Transverse colon (tissue), 4 donors: ENCODE results near the gene ACTA2. TPM values are rescaled to one million over a fixed set of nuclear protein-coding genes. Genes with fewer than 3 reads are reported as not detected.

Experiments
- DNase-seq: peaks from one replicate; pipeline ENCODE4 v3.0.0-alpha.2; 2019
- H3K27ac ChIP-seq, 4 donors: fragments of 200-600 bp; sonication (generic); 2 replicates each; pipeline ENCODE4 v1.5.1; 2016 to 2018; ENCODE audit warnings: inconsistent platforms in 4 of 4
- H3K27me3 ChIP-seq: fragments of 200-600 bp; sonication (generic); 2 replicates; pipeline ENCODE4 v1.5.1; 2017; ENCODE audit warnings: inconsistent platforms
- H3K36me3 ChIP-seq, 4 donors: fragments of 200-600 bp; sonication (generic); 2 replicates each; pipeline ENCODE4 v1.5.1; 2017 to 2019; ENCODE audit warnings: inconsistent platforms in 4 of 4
- H3K4me1 ChIP-seq, 4 donors: fragments of 200-600 bp; sonication (generic); 2 replicates each; pipeline ENCODE4 v1.5.1; 2017 to 2020; ENCODE audit warnings: inconsistent platforms in 4 of 4
- H3K4me3 ChIP-seq, 4 donors: fragments of 200-600 bp; sonication (generic); 1 replicate in 1 of 4; 2 replicates in 3 of 4; pipeline versions ENCODE4 v1.5.1 to v1.6.1; 2017 to 2019; ENCODE audit warnings: inconsistent platforms in 4 of 4
- H3K9me3 ChIP-seq, 2 donors: fragments of 200-600 bp; sonication (generic); 2 replicates each; pipeline ENCODE4 v1.5.1; 2017 to 2019; ENCODE audit warnings: inconsistent platforms in 2 of 2
- EP300 ChIP-seq: sonication (generic); formaldehyde crosslinking; IDR thresholded peaks from one replicate; pipeline ENCODE4 v1.6.1; 2017; ENCODE audit warnings: antibody characterized with exemption, low read depth
- POLR2A ChIP-seq: fragments of 450-650 bp; IDR thresholded peaks from one replicate; pipeline ENCODE4 v1.6.1; 2016; ENCODE audit warnings: antibody characterized with exemption, mild to moderate bottlenecking, moderate library complexity
- POLR2AphosphoS5 ChIP-seq, 3 donors: sonication (generic); formaldehyde crosslinking; IDR thresholded peaks; one replicate each; pipeline ENCODE4 v1.6.1; 2016; ENCODE audit warnings: antibody characterized with exemption in 3 of 3
- WGBS, 2 donors: methylation state at CpG; one replicate each; pipeline ENCODE4 v1.1.5; 2018; ENCODE audit warnings: low coverage in 1 of 2; 5-methylcytosine and 5-hydroxymethylcytosine counted together
- in situ Hi-C, 4 donors: fragments of 200-750 bp; cut with MboI; loops; one replicate each; pipeline versions ENCODE4 v1.15.0 to v1.15.1; 2017; ENCODE audit warnings: low sequenced_read_pairs in 3 of 4, low pct_ligation_motif_present in 1 of 4, low pct_unique_long_range_greater_than_20kb in 1 of 4
- intact Hi-C: fragments of 100-400 bp; cut with DNase I; formaldehyde crosslinking; loops from one replicate; pipeline ENCODE4 v1.15.1; 2023; ENCODE audit warnings: low total_unique reads
- total RNA-seq, 4 donors: library from RNA; depleted of rRNA; stranded (reverse); fragments of >200 nt; gene quantifications; one replicate each; pipeline ENCODE4 v1.1.0, GENCODE V29; 2016
- TF ChIP-seq, protein P1 (sequence below), 5 experiments: fragments of 200-600 bp in 3 of 5; fragments of 450-650 bp in 2 of 5; sonication (generic) in 3 of 5; IDR thresholded peaks; 1 replicate in 2 of 5; 2 replicates in 3 of 5; pipeline ENCODE4 v1.5.1; 2016 to 2017; ENCODE audit warnings: antibody characterized with exemption in 5 of 5, inconsistent platforms in 3 of 5, mild to moderate bottlenecking in 2 of 5, moderate library complexity in 1 of 5

The ACTA2 gene
- total RNA-seq, 4 donors from 2014 or later: 403 to 1,827 (median 457) TPM

DNA sequence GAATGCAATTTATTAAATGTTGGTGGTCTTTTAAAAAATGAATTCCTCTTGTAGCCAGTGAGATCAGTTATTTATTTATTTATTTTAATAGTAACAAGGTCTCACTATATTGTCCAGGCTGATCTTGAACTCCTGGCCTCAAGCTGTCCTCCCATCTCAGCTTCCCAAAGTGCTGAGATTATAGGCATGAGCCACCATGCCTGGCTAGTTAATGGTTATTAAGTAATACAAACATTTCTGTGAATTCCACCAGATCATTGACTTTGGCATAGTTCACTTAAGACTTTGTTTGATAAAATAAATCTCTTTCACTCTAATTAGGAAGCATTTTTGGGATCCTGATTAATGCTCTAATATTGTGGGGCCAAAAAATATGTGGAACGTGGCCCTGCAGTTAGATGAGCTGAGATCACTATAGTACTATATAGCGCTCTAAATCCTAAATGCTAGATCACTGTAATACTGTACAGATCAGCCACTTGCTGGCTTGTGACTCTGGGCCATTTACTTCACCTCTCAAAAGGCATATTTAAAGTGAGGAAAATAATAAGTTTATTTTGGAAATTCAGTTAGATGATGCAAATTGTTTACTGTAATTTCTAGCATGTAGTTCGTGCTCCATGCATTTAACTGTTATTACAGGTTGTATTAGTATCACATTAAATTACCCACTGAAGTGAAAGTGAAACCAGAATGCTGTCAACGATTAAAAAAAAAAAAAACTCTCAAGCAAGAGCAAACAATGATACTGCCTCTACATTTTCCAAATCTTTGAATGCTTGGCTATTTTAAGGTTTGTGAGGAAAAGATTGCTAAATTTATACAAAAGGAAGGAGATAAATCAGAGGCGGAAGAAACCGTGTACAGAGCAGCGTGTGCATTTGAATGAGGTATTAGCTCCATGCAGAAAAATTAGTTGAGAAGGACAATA, 22.1 kb upstream of the ACTA2 start:
- intact Hi-C loops: no loop called here
- 13 to 18% methylated on average over 7 of the region's 7 CpGs for WGBS, 2 donors
- Histone ChIP-seq H3K36me3 (no peaks in the 10 kb centered on the region), H3K27ac (peak overlapping the region; percentile 77 to 84 (median 82)), H3K27me3 (no peaks in the 10 kb centered on the region), H3K9me3 (no peaks in the 10 kb centered on the region), H3K4me1 (peaks cover 9 to 36% (median 13%) of the 10 kb centered on the region in 4 donors), H3K4me3 (peak overlapping the region; percentile 12 to 59 (median 34))
- in situ Hi-C loops: no loop called here
- DNase-seq: no peak
- TF ChIP-seq, protein P1, sequence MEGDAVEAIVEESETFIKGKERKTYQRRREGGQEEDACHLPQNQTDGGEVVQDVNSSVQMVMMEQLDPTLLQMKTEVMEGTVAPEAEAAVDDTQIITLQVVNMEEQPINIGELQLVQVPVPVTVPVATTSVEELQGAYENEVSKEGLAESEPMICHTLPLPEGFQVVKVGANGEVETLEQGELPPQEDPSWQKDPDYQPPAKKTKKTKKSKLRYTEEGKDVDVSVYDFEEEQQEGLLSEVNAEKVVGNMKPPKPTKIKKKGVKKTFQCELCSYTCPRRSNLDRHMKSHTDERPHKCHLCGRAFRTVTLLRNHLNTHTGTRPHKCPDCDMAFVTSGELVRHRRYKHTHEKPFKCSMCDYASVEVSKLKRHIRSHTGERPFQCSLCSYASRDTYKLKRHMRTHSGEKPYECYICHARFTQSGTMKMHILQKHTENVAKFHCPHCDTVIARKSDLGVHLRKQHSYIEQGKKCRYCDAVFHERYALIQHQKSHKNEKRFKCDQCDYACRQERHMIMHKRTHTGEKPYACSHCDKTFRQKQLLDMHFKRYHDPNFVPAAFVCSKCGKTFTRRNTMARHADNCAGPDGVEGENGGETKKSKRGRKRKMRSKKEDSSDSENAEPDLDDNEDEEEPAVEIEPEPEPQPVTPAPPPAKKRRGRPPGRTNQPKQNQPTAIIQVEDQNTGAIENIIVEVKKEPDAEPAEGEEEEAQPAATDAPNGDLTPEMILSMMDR (IDR thresholded peaks at IDR 0.05): no peak
- TF ChIP-seq POLR2AphosphoS5 (IDR thresholded peaks at IDR 0.05): no peak
- TF ChIP-seq EP300: no peak

DNA sequence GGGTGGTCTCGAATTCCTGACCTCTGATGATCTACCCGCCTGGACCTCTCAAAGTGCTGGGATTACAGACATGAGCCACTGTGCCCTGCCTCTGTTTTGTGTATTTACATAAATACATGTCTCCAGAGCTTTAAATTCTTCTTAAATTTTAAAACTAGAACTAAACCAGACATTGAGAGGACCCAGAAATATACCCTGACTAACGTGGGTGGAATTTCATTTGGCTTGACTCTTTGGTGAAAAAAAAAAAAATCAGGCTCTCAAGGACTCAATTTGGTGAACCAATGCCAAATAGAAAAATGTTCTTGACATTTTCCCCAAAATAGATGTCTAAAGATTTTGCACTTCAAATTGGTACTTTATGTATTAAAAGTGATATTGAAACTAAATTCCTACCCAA, 21.4 kb upstream of the ACTA2 start:
- Histone ChIP-seq H3K4me3 (no peak overlapping the region), H3K4me1 (peaks cover 6 to 29% (median 12%) of the 10 kb centered on the region in 4 donors), H3K36me3 (no peaks in the 10 kb centered on the region), H3K27me3 (no peaks in the 10 kb centered on the region), H3K9me3 (no peaks in the 10 kb centered on the region), H3K27ac (peak overlapping the region; percentile 77 to 84 (median 82))
- intact Hi-C loops (no loop called here), in situ Hi-C loops (no loop called here)
- DNase-seq: no peak
- WGBS, 2 donors: 74 to 88% methylated on average over 2 to 3 of the region's 3 CpGs
- no peak for TF ChIP-seq POLR2AphosphoS5 (IDR thresholded peaks at IDR 0.05)
- no peak for TF ChIP-seq POLR2A
- TF ChIP-seq, protein P1 (IDR thresholded peaks at IDR 0.05): no peak
- no peak for TF ChIP-seq EP300

DNA sequence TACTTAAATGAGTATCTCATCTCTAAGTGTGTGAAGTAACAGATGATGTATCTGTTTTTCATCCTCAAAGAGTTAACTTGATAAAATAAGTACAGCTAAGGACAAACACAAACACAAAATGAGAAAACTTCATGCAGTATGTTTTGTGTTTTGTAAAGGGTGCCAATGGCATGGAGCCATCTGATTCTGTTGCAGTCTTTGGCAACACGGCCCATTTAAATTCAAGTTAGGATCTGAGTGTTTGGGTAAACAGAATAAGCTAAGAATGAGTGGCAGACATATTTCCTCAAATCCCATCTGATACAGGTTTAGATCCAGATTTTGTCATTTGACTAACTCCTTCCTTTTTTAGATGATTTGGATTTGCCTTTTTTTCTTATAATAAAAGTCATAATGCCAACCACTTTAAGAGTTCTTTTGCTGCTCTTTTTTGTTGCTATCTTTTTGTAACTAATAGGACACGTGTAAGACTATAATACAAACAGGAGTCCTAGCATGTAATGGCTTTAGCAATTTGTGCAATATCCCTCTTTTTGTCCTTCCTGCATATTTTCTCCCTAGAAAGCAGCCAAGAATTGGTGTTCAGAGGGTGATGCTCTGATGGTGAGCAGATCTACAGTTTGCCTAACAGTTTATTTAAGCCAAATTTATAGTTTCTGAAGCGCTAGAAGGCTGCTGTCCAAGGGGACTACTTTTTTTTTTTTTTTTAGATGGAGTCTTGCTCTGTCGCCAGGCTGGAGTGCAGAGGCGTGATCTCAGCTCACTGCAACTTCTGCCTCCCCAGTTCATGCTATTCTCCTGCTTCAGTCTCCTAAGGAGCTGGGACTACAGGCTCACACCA, 18.9 kb upstream of the ACTA2 start:
- intact Hi-C loops (no loop called here), in situ Hi-C loops (no loop called here)
- 64 to 70% methylated on average over 2 to 5 of the region's 5 CpGs for WGBS, 2 donors
- Histone ChIP-seq H3K27ac (peak overlapping the region; percentile 51 to 84 (median 77)), H3K4me1 (peaks cover 7 to 32% (median 10%) of the 10 kb centered on the region in 4 donors), H3K9me3 (no peaks in the 10 kb centered on the region), H3K36me3 (no peaks in the 10 kb centered on the region), H3K4me3 (no peak overlapping the region), H3K27me3 (no peaks in the 10 kb centered on the region)
- peak in 2 of 3 donors; percentile 54 to 63 for TF ChIP-seq POLR2AphosphoS5 (IDR thresholded peaks at IDR 0.05)
- TF ChIP-seq, protein P1 (IDR thresholded peaks at IDR 0.05): no peak
- DNase-seq: no peak

DNA sequence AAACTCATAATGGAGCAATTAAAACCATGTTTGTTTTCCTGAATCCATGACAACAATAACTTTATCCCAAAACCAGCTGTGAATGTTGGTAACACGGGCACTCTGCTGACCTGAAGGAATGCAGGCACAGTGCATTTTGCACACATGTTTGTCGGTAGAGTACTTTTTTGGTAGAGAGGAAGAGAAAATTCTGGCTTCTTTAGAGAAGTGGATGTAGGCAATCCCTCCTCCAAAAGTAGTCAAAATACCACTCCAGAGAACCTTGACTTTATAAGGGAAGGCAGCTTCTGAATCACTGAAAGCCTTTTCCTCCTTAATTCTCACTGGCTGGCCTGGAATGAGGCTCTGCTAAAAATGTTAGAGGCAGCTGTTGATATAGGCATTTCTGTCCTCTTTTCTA, 15.8 kb upstream of the ACTA2 start:
- Histone ChIP-seq H3K27ac (peak overlapping the region in 3 of 4 donors; percentile 12 to 23 (median 22)), H3K4me1 (peaks cover 0 to 25% (median 7%) of the 10 kb centered on the region in 4 donors), H3K36me3 (no peaks in the 10 kb centered on the region), H3K9me3 (no peaks in the 10 kb centered on the region), H3K4me3 (no peak overlapping the region), H3K27me3 (no peaks in the 10 kb centered on the region)
- DNase-seq: no peak
- in situ Hi-C loops: no loop called here
- no peak for TF ChIP-seq POLR2AphosphoS5 (IDR thresholded peaks at IDR 0.05)
- TF ChIP-seq, protein P1 (IDR thresholded peaks at IDR 0.05): no peak
- no peak for TF ChIP-seq POLR2A
- TF ChIP-seq EP300: no peak
- intact Hi-C loops: no loop called here
- 38 to 100% methylated on average over 1 to 2 of the region's 2 CpGs for WGBS, 2 donors
